HCT116 (cell line): ENCODE data around the gene FAM13C. TPM values are rescaled to one million over a fixed set of nuclear protein-coding genes. Genes with fewer than 3 reads are reported as not detected.

Source experiments
- ATAC-seq: fragments of 200-7000 bp; cut with Tn5 transposase; 2 replicates; pipeline ENCODE4 v1.9.1; 2020; ENCODE audit warnings: mild to moderate bottlenecking, moderate library complexity
- BruUV-seq: library from RNA; stranded (reverse); fragments of 400-500 nt; replicated peaks from 2 replicates; lab custom pipeline; 2021; lab: Mats Ljungman, UMichigan
- CTCF ChIA-PET: fragments of 300-600 bp; sonication (Branson Sonifier 250); formaldehyde crosslinking; loops from one replicate; lab custom pipeline; 2021; ENCODE audit warnings: antibody characterized with exemption; lab: Charles Lee
- POLR2A ChIA-PET: fragments of 300-600, 350-600 bp; sonication (Branson Sonifier 250); formaldehyde crosslinking; loops from one replicate; lab custom pipeline; 2021; ENCODE audit warnings: antibody characterized with exemption; lab: Charles Lee
- RAD21 ChIA-PET, 2 experiments: fragments of 300-600 bp; sonication (Branson Sonifier 250); formaldehyde crosslinking; loops; one replicate each; lab custom pipeline; 2023; ENCODE audit warnings: low total read pairs in 2 of 2; ENCODE audit not compliant: uncharacterized antibody in 2 of 2, unreplicated experiment in 2 of 2, low non-redundant PET in 1 of 2; lab: Charles Lee
- DNase-seq: peaks from one replicate; pipeline ENCODE4 v3.0.0-alpha.2; 2010; ENCODE audit warnings: low read depth, low spot score
- H2AFZ ChIP-seq: fragments of 200-600 bp; shearing (Covaris generic), sonication (generic); 2 replicates; pipeline ENCODE4 v1.6.1; 2017; ENCODE audit warnings: low read depth, mixed run types, mixed read lengths, antibody characterized with exemption, low read length; ENCODE audit not compliant: poor library complexity, severe bottlenecking
- H3K27ac ChIP-seq: 2 replicates; pipeline ENCODE4 v1.5.1; 2012; ENCODE audit warnings: low read depth, low read length
- H3K27me3 ChIP-seq: fragments of 200-600 bp; sonication (generic); 2 replicates; pipeline ENCODE4 v1.6.1; 2016; ENCODE audit warnings: mixed run types, low read length, mixed read lengths; ENCODE audit not compliant: insufficient read depth
- H3K36me3 ChIP-seq, 2 experiments: fragments of 200-500 bp in 1 of 2; fragments of 200-600 bp in 1 of 2; sonication (Bioruptor generic) in 1 of 2; sonication (generic) in 1 of 2; 2 replicates each; pipeline versions ENCODE4 v1.5.1 to v1.6.1; 2014 to 2016; ENCODE audit warnings: low read length in 2 of 2, inconsistent platforms in 1 of 2, mixed read lengths in 1 of 2, mixed run types in 1 of 2; ENCODE audit not compliant: insufficient read depth in 2 of 2, control insufficient read depth in 1 of 2
- H3K4me1 ChIP-seq, 2 experiments: fragments of 200-600 bp in 1 of 2; sonication (generic) in 1 of 2; 2 replicates each; pipeline versions ENCODE4 v1.5.1 to v1.6.1; 2012 to 2017; ENCODE audit warnings: low read length in 2 of 2, inconsistent platforms in 1 of 2, mild to moderate bottlenecking in 1 of 2, mixed read lengths in 1 of 2, mixed run types in 1 of 2, moderate library complexity in 1 of 2; ENCODE audit not compliant: insufficient read depth in 2 of 2, control insufficient read depth in 1 of 2
- H3K4me2 ChIP-seq: fragments of 200-600 bp; sonication (generic); 2 replicates; pipeline ENCODE4 v1.6.1; 2017; ENCODE audit warnings: mixed run types, low read length, mixed read lengths
- H3K4me3 ChIP-seq, 2 experiments: fragments of 200-600 bp in 1 of 2; sonication (generic) in 1 of 2; replicated peaks in 1 of 2; 2 replicates each; pipeline ENCODE4 v1.5.1; 2011 to 2016; ENCODE audit warnings: low read length in 2 of 2, control low read depth in 1 of 2, low read depth in 1 of 2, mild to moderate bottlenecking in 1 of 2, mixed read lengths in 1 of 2, mixed run types in 1 of 2
- H3K79me2 ChIP-seq: fragments of 200-600 bp; sonication (generic); 2 replicates; pipeline ENCODE4 v1.6.1; 2017; ENCODE audit warnings: mild to moderate bottlenecking, mixed run types, low read length, moderate library complexity, mixed read lengths; ENCODE audit not compliant: insufficient read depth
- H3K9ac ChIP-seq: fragments of 200-600 bp; sonication (generic); 2 replicates; pipeline ENCODE4 v1.6.1; 2016; ENCODE audit warnings: low read length, mixed read lengths
- H3K9me2 ChIP-seq: fragments of 200-600 bp; sonication (generic), shearing (Covaris generic); 2 replicates; pipeline ENCODE4 v1.6.1; 2017; ENCODE audit warnings: mixed run types, mild to moderate bottlenecking, moderate library complexity; ENCODE audit not compliant: insufficient read depth
- H3K9me3 ChIP-seq, 2 experiments: fragments of 200-500 bp in 1 of 2; fragments of 200-600 bp in 1 of 2; sonication (Bioruptor generic) in 1 of 2; sonication (generic) in 1 of 2; 2 replicates each; pipeline ENCODE4 v1.6.1; 2014 to 2017; ENCODE audit warnings: low read length in 2 of 2, mixed read lengths in 2 of 2, inconsistent platforms in 1 of 2, low read depth in 1 of 2, mild to moderate bottlenecking in 1 of 2, mixed run types in 1 of 2, moderate library complexity in 1 of 2; ENCODE audit not compliant: control insufficient read depth in 1 of 2, insufficient read depth in 1 of 2
- H4K20me1 ChIP-seq: fragments of 200-600 bp; sonication (generic), shearing (Covaris generic); 2 replicates; pipeline ENCODE4 v1.6.1; 2017; ENCODE audit warnings: mixed run types, mild to moderate bottlenecking, moderate library complexity; ENCODE audit not compliant: insufficient read depth
- CTCF ChIP-seq, 3 experiments: fragments of 200-600 bp in 1 of 3; sonication (generic) in 1 of 3; IDR thresholded peaks in 2 of 3; conservative IDR thresholded peaks in 1 of 3; 2 replicates each; pipeline ENCODE4 v1.5.1; 2012 to 2017; ENCODE audit warnings: low read depth in 2 of 3, low read length in 2 of 3, antibody characterized with exemption in 1 of 3, borderline replicate concordance in 1 of 3, control low read depth in 1 of 3, mild to moderate bottlenecking in 1 of 3, mixed read lengths in 1 of 3, mixed run types in 1 of 3, moderate library complexity in 1 of 3; ENCODE audit not compliant: insufficient read depth in 1 of 3
- RAD21 ChIP-seq: IDR thresholded peaks from 2 replicates; pipeline ENCODE4 v1.6.1; 2012; ENCODE audit warnings: low read depth, mild to moderate bottlenecking
- REST ChIP-seq: IDR thresholded peaks from 2 replicates; pipeline ENCODE4 v1.6.1; 2012; ENCODE audit warnings: low read depth
- SP1 ChIP-seq: IDR thresholded peaks from 2 replicates; pipeline ENCODE4 v1.6.1; 2012; ENCODE audit warnings: low read depth
- TCF7L2 ChIP-seq: IDR thresholded peaks from 2 replicates; pipeline ENCODE4 v1.7.0; 2011; ENCODE audit warnings: borderline replicate concordance, inconsistent platforms; ENCODE audit not compliant: insufficient read depth, insufficient read length; ENCODE audit errors: extremely low read depth
- ZBTB33 ChIP-seq: IDR thresholded peaks from 2 replicates; pipeline ENCODE4 v1.6.1; 2011; ENCODE audit warnings: mild to moderate bottlenecking, low read length, moderate library complexity; ENCODE audit not compliant: insufficient replicate concordance; ENCODE audit errors: extremely low read depth
- ZNF274 ChIP-seq: fragments of 200-500 bp; sonication (Bioruptor generic); IDR thresholded peaks from 2 replicates; pipeline ENCODE4 v1.6.1; 2014; ENCODE audit warnings: mild to moderate bottlenecking, low read depth, low read length, inconsistent platforms
- intact Hi-C: fragments of 100-400 bp; cut with micrococcal nuclease; formaldehyde crosslinking; loops from 2 replicates; pipeline ENCODE4 v1.10.0; 2022
- total RNA-seq: library from RNA; stranded (reverse); gene quantifications from one replicate; pipeline ENCODE4 v1.2.1, GENCODE V29; 2021; ENCODE audit not compliant: unreplicated experiment

FAM13C gene
- total RNA-seq, 1 experiment from 2014 or later, result 0.42 TPM

- no peak overlapping the region for H3K27ac ChIP-seq
- H3K4me1 ChIP-seq, result no peaks in the 10 kb centered on the region
- ChIA-PET POLR2A (no interaction called here), CTCF (no interaction called here)
- intact Hi-C loops, result no loop called here
- H3K27me3 ChIP-seq, result no peaks in the 10 kb centered on the region
- no peaks in the 10 kb centered on the region for H3K9me3 ChIP-seq
- no peaks in the 10 kb centered on the region for H4K20me1 ChIP-seq
- BruUV-seq, result no TSS peak
- no peak for DNase-seq
- TF ChIP-seq CTCF (IDR thresholded peaks at IDR 0.05 in 2 of 3, conservative IDR thresholded peaks at IDR 0.05 in 1 of 3; ENCODE audit: borderline replicate concordance in 1 of 3, insufficient read depth in 1 of 3, low read depth in 2 of 3, low read length in 2 of 3) (no peak), ZNF274 (no peak), TCF7L2 (no peak)
- TF ChIP-seq, all 23 proteins: peak for 0
- no peaks in the 10 kb centered on the region for H3K79me2 ChIP-seq
- H3K9ac ChIP-seq, result no peak overlapping the region
- H3K4me2 ChIP-seq, result no peak overlapping the region
- H3K9me2 ChIP-seq, result no peaks in the 10 kb centered on the region
- no peak for ATAC-seq
- H2AFZ ChIP-seq, result no peak overlapping the region
- no peak overlapping the region for H3K4me3 ChIP-seq
- RAD21 ChIA-PET, result no interaction called here
- no peaks in the 10 kb centered on the region for H3K36me3 ChIP-seq
Observed at GRCh38 chr10:59212301-59212798, 150.0 kb downstream of the FAM13C start.

GRCh38 chr10:59206204-59206720 is 156.1 kb downstream of the FAM13C start:
- Histone ChIP-seq H3K9me2 (no peaks in the 10 kb centered on the region), H3K4me3 (no peak overlapping the region), H3K9me3 (no peaks in the 10 kb centered on the region), H3K79me2 (no peaks in the 10 kb centered on the region), H3K4me1 (no peaks in the 10 kb centered on the region), H3K36me3 (no peaks in the 10 kb centered on the region), H2AFZ (no peak overlapping the region), H4K20me1 (no peaks in the 10 kb centered on the region), H3K27me3 (no peaks in the 10 kb centered on the region), H3K9ac (no peak overlapping the region), H3K27ac (no peak overlapping the region), H3K4me2 (no peak overlapping the region)
- ChIA-PET RAD21 (no interaction called here), CTCF (no interaction called here), POLR2A (no interaction called here)
- DNase-seq (no peak), ATAC-seq (no peak)
- BruUV-seq, result no TSS peak
- intact Hi-C loops, result no loop called here
- no peak for TF ChIP-seq REST
- no peak for TF ChIP-seq CTCF (IDR thresholded peaks at IDR 0.05 in 2 of 3, conservative IDR thresholded peaks at IDR 0.05 in 1 of 3; ENCODE audit: borderline replicate concordance in 1 of 3, insufficient read depth in 1 of 3, low read depth in 2 of 3, low read length in 2 of 3)
- no peak for TF ChIP-seq ZBTB33
- TF ChIP-seq SP1, result no peak
- no peak for TF ChIP-seq RAD21
